Measurements from ENCODE around the gene KCTD11.
"Not testable (repeated sequence)": the region's sequence is repeated elsewhere in the genome, so short reads cannot be mapped to it uniquely, and the experiment has no call there.

KCTD11 gene

DNA sequence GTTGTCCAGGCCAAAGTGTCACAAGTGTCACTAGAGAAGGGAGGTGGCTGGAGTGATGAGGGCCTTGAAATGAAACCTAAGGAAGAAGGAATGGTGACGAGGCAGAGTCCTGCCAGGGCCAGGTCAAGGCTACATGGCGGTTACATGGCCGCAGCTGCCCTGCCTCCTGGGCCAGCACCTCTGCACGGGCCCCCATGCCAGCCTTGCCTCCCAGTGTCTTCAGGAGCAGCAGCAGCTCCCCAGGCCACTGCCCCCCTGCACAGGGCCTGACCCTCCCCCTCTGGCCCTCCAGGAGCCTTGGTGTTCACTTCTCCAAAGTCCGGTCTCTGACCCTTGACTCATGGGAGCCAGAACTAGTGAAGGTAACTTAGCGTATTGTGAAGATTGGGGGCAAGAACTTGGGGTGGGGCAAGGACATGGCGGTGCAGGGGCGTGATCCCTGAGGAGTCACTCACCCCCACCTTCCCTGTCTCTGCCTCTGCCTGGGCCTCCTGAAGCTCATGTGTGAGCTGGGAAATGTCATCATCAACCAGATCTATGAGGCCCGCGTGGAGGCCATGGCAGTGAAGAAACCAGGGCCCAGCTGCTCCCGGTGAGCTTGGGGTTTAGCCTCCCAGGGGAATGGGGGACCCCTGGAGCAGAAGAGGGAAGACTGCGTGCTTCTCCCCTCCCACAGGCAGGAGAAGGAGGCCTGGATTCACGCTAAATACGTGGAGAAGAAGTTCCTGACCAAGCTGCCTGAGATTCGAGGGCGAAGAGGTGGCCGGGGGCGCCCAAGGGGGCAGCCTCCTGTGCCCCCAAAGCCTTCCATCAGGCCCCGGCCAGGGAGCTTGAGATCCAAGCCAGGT lies 4.1 kb upstream of the KCTD11 start:
- DNase-seq: no peak

DNA sequence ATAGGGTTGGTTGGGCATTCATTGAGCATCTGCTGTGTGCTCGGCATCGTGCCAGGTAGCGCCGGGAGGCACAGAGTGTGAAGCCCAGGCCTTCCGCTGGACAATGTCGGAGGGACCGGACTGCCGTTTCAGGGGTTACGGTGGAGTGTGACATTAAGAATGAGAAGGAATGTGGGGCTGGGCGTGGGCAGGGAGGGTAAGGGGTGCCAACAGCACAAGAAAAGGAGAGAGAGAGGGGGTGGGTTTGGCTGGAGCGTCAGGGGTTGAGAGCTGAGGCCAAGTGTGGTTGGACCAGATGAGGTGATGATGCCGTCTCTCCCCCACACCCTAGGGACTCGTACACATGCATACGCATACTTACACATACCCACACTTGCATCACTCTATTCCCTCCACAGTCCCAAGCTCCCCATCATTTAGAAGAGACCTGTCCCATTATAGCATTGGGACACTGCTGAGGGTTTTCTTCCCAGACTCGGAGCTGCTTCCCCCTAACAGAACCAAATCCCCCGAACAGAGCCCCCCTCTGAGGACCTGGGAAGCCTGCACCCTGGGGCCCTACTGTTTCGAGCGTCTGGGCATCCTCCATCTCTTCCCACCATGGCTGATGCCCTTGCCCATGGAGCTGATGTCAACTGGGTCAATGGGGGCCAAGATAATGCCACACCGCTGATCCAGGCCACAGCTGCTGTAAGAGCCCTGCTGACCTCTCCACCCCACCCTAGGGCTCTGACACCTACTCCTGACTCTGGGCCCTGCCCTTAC lies 3.3 kb upstream of the KCTD11 start:
- DNase-seq: no peak

DNA sequence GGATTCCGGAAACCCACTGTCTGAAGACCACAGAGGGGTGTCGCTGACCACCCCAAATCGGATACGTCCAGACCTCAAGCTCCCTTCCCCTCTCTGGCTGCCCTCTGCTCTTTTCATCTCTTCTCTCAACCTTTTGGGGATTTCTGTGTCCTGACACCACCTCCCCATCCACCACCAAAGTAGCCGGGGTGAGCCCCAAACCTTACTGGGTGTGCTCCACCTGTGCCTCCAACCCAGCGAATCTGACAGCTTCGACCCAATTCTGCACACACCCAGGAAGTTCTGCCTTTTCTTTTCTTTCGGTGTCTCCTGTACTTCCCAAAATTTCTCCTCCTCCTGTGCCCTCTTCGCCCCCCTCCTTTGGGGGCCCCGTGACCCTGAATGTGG lies 534 bp downstream of the KCTD11 start:
- DNase-seq: no peak

DNA sequence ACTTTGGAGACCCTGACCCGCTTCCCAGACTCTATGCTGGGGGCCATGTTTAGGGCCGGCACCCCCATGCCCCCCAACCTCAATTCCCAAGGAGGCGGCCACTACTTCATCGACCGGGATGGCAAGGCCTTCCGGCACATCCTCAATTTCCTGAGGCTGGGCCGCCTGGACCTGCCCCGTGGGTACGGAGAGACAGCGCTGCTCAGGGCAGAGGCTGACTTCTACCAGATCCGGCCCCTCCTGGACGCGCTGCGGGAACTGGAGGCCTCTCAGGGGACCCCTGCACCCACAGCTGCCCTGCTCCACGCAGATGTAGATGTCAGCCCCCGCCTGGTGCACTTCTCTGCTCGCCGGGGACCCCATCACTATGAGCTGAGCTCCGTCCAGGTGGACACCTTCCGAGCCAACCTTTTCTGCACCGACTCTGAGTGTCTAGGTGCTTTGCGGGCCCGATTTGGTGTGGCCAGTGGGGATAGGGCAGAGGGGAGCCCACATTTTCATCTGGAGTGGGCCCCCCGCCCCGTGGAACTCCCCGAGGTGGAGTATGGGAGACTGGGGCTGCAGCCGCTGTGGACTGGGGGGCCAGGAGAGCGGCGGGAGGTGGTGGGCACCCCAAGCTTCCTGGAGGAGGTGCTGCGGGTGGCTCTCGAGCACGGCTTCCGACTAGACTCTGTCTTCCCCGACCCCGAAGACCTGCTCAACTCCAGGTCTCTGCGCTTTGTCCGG lies 1.1 kb downstream of the KCTD11 start:
- DNase-seq: no peak

DNA sequence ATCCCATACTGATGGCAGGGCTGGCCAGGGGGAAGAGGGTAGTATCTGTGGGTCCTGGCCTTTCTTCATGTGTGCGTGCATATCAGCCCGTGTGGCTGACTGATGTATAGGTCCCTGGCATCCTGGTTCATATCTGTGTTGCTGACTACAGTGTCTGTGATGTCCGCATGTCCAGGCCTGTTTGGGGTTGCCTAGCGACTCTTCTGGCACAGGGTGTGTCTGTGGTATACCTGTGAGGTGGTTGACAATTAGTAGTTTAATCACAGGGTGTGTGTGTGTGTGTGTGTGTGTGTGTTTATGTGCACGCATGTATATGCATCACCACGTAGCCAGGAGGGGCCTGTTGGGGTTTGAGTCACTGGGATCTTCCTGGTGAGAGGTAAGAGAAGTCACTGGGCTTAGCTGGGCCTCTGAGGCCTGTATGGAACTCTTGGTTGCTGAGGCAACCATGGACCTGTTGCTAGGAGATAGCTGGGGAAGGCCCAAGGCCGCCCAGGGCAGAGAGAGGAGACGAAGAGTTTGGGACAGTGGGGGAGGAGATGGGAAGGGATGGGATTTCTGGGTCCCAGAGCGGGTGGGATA lies 2.4 kb downstream of the KCTD11 start:
- DNase-seq: no peak

DNA sequence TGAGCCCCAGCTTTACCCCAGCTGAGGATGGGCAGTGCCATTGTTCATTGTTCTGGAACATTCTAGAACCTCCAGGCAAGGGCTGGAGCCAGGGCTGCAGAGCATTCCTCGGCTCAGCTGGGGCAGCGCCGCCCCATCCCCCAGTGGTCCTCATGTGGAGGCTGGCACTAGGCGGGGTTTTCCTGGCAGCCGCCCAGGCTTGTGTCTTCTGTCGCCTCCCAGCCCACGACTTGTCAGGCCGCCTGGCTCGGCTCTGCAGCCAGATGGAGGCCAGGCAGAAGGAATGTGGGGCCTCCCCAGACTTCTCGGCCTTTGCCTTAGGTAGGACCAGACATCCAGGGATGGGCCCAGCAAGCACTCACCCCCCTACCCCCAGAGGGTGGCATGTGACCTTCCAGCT lies 3.1 kb downstream of the KCTD11 start, which contains the start of gene TMEM95:
TSS of gene TMEM95 (plus strand) at position 104 of the 400 bp plus-strand sequence. CDS start at position 153, 49 bp downstream.
- DNase-seq: no peak

DNA sequence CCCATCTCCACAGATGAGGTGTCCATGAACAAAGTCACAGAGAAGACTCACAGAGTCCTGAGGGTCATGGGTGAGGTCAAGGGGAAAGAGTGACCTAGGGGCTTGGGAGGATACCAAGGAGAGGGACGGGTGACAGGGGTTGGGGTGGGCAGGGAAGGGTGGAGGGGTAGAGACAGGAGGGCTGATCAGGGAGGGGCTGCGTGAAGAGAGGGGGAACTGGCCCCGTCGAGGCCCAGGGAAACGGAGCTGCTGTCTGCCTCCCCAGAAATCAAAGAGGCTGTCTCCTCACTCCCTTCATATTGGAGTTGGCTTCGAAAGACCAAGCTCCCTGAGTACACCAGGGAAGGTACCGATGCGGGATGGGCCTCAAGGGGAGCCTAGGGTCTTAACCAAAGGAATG lies 3.6 kb downstream of the KCTD11 start:
- no peak for DNase-seq

DNA sequence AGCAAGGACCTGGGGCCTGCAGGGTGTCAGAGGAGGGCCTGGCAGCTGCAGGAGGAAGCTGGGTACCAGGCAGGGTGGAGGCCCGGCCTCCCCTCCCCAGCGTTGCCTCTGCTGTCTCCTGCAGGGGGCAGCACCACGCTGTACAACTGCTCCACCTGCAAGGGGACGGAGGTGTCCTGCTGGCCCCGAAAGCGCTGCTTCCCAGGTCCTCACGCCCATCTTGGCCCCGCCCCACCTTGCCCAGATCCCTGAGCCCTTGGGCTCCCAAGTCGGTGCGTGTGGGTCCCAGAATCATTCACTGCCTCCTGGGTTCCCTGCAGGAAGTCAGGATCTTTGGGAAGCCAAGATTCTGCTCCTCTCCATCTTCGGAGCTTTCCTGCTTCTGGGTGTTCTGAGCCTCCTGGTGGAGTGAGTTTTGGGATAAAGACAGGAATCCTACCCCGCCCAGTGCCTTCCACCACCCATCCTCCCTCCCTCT lies 4.1 kb downstream of the KCTD11 start:
- peak; percentile 59 for DNase-seq

DNA sequence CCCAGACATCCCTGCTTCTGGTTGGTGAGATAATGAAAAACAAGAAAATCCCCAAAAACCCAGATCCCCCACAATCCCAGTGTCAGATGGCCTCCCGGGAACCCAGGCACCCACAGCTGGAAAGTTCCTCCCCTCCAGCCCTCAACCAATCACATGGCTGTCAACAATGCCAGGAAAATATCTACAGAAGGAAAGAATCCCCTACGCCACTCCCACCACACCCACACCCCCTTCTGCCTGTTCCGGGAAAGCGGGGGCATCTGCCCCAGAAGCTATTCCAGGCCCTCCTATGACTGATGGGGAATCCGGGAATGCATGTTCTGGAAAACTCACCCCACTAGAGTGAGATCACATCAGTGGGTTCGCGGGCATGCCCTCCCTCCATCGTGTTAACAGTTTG lies 4.8 kb downstream of the KCTD11 start:
- DNase-seq: no peak

DNA sequence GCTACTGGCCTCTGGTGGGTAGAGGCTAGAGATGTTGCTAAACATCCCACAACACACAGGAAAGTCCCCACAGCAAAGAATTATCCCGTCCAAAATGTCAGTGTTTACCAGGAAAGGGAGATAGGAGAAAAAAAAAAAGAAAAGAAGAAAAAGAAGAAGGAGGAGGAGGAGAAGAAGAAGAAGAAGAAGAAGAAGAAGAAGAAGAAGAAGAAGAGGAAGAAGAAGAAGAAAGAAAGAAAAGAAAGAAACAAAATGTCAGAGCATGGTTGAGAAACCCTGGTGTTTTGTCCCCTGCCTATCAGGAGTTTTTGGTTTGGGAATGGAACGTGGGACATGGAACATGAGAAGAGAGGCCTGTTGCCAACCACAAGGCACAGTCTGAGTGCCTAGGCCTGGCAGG lies 5.4 kb downstream of the KCTD11 start:
- DNase-seq: no peak

DNA sequence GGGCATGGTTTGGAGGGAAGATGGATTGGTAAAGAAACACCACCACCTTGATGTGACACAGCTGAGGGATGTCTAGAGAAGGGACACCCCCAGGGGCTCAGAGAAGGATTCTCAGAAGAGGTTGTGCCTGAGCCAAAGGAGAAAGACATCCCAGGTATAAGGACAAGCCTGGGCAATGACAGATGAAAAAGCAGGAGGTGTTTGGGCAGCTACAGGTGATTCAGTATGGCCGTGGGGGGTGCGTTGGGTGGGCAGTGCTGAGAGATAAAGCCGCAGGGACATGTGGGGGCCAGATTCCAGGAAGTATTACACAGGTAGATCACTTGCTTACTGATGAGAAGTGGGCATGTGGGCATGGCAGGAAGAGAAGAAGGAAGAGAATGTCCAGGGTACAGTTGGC lies 9.9 kb downstream of the KCTD11 start:
- DNase-seq: no peak

DNA sequence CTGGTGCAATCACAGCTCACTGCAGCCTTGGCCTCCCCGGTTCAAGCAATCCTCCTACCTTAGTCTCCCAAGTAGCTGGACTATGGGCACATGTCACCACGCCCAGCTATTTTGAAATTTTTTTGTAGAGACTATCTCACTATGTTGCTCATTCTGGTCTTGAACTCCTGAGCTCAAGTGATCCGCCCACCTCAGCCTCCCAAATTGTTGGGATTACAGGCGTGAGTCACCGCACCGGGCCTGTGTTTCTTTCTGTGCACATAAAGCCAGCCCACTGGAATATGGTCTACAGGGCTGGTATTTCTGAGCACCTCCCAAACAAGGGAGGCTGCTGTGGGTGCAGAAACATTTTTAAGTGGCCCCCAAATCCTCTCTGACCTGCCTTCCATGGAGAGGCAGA lies 11.3 kb downstream of the KCTD11 start:
- no peak for DNase-seq

DNA sequence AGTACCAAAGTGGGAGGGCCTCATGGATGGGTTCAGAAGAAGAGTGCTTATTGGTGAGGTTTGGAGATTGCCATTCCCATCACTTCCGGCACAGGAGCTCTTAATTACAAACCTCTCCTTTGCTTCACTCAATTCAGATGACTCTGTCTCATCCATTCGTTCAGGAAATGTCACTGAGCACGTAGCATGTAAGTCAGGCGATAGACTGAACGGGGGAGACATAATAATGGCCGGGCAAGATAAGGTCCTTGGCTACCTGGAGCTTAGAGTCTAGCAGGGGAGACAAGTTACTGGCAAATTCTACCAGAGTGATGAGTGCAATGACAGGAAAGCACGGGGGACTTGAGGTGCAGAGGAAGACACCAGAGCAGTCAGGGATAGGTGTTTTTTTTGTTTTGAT lies 14.0 kb downstream of the KCTD11 start:
- DNase-seq: not testable (repeated sequence)

DNA sequence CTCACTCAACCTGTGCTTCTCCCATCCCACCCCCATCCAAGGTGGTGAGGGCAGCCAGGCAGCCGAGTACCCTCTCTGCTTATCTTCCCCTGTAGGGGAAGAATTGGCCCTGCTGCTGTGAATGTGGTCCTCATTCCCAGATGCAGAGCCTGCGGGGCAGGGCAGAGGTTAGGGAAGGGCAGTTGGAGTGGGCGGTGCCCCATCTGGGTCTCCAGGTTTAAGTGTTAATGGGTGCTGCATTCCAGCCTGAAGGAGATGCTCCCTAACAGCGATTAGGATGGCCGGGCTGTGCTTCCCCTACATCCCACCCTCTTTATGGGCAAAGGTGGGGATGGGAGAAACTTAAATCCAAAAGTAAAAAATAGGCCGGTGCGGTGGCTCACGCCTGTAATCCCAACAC lies 15.1 kb downstream of the KCTD11 start:
- DNase-seq: no peak

DNA sequence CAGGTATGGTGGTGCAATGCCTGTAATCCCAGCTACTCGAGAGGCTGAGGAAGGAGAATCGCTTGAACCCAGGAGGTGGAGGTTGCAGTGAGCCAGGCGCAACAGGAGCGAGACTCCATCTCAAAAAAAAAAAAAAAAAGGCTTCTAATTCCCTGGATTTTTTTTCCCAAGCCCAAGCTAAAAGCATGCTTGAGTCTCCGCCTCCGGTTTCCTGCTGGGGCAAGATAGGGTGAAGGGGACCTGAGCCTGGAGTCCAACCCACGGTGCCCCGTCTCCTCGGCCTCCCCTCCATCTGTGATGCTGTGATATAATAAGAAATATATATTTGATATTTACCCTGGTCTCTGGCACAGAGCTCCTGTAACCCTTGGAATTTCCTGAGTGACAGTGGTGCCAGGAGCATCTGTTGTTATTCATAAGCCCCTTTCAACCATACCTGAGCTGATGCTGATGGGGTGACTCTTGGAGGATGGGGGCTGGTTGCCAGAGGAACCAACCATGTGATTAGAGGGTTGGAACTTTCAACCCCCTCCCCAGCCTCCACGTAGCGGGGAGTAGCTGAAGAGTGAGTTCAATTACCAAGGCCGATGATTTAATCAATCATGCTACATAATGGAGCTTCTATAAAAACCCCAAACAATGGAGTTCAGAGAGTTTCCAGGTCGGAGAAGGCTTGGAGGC lies 16.1 kb downstream of the KCTD11 start:
- DNase-seq: no peak

DNA sequence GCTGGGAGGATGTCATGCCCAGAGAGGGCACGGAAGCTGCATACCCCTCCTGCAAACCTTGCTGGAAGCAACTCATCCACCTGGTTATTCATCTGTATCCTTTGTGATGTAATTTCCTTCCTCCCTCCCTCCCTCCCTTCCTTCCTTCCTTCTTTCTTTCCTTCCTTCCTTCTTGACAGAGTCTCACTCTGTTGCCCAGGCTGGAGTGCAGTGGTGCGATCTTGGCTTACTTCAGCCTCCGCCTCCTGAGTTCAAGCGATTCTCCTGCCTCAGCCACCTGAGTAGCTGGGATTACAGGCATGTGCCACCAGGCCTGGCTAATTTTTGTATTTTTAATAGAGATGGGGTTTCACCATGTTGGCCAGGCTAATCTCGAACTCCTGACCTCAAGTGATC lies 16.6 kb downstream of the KCTD11 start:
- DNase-seq: not testable (repeated sequence)

DNA sequence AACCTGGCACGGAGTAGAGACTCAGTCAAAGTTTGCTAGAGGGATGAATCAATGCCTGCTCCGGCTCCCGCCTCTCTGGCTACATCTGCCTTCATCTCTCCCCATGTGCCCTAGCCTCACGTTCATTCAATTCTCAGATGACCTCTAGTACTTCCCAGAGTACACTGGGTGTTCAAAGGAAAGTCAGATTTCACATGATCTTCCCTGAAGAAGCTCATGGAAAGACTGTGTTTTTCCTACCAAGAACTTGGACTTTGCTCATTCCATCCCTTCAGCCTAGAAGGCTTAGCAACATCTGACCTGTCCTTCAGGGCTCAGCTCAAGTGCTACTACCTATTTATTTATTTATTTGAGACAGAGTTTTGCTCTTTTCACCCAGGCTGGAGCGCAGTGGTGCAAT lies 17.9 kb downstream of the KCTD11 start:
- no peak for DNase-seq

DNA sequence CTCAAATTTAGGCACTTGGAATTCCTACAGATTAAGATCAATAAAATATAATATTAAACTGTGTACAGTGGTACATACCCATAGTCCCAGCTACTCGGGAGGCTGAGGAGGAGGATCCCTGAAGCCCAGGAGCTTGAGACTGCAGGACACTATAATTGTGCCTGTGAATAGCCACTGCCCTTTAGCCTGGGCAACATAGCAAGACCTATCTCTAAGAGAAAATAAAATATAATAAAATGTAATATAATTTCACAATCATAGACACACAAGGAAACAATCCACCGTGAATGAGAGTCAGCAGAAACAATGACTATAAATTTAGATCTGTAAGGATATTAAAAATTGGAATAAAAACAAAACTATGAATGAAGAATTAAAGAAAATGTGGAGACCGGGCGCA lies 18.9 kb downstream of the KCTD11 start:
- DNase-seq: no peak

DNA sequence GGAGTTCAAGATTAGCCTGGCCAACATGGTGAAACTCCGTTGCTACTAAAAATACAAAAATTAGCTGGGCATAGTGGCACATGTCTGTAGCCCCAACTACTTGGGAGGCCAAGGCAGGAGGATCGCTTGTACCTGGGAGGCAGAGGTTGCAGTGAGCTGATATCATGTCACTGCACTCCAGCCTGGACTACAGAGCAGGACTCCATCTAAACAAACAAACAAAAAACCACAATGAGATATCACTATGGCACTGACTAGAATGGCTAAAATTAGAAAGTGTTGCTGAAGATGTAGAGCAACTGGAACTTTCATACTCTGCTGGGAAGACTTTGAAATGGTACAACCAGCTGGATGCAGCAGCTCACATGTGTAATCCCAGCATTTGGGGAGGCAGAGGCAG lies 22.4 kb downstream of the KCTD11 start:
- no peak for DNase-seq

DNA sequence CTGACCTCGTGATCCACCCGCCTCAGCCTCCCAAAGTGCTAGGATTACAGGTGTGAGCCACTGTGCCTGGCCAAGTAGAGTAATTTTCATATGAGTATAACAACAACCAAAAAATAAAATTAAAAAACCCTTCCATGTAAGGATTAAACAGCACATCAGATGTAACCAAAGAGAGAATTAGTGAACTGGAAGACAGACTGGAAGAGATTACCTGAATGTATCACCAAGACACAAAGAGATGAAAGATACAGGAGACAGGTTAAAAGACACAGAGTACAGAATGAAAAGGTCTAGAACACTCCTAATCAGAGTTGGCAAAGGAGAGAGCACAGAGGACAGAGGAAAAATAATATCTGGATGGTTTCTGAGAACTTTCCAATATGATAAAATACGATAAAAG lies 27.2 kb downstream of the KCTD11 start:
- DNase-seq: no peak

DNA sequence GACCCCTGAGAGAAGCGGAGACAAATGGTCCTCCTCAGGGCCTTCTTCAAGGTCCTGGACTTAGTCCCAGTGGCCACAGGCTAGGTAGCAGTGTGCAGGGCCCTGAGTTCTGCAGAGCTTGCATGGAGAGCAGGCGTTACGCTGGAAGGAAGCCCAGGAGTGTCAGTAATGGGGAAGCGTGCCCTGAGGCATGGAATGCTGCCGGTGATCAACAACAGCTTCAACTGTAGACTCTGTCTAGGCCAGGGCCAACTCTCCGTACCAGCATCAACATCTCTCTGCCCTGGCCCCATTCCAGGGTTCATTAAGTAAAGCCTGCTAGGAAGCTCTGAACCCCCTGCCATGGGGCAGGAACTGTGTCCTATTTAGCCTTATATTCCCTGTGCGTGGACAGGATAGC lies 28.4 kb downstream of the KCTD11 start:
- DNase-seq: no peak

DNA sequence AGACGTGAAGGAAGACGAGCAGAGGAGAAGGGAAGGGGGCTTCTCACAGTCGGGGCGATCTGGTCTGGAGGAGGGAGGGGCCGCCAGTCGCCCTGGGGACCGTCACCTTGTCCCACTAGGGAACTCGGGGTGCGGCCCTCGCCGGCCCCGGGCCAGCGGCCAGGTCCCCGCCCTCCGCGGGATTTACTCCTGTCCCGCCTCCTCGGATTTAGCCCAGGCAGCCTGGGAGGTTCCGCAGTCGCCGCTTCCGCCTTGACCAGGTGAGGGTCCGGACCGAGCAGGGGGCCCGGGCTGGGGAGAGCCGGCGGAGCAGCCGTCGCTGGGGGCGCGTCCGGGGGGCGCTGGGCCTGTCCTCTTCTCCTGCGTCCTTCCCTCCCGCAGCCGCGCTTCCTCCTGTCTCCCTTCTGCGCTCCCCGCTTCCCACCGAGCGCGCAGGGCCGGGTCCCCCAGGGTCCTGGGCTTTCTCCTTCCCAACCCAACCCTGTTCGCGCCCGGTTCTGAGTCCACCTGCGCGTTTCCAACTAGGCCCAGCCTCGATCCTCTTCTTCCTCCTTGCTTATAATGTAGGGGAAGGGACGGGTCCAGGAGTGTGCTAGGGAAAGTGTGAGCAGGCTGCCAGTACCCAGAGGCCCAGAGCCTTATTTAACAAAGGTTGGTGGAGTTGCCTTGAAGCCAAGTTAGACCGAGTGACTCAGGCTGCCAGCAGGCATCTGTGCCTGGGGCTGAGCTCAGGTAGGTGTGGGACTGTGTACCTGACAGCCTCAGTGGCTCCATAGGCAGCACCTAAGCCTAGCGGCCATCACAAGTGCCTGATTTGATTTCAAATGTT lies 29.1 kb downstream of the KCTD11 start, which contains the start of gene TNK1:
TSS of gene TNK1 (plus strand) at position 235 of the 829 bp plus-strand sequence. CDS start 1,838 bp downstream, outside the sequence.
- no peak for DNase-seq

Data from NCI-H1436 (cell line).